GM19372 (cell line): ENCODE measurements around the gene HCN1.
"Not testable (repeated sequence)": the region's sequence is repeated elsewhere in the genome, so short reads cannot be mapped to it uniquely, and the experiment has no call there.

Experiments used
- ATAC-seq: cut with Tn5 transposase; IDR thresholded peaks from one replicate; pipeline ENCODE4 v1.9.1; 2021; ENCODE audit warnings: mild to moderate bottlenecking, low read depth, moderate library complexity; ENCODE audit not compliant: unreplicated experiment

HCN1 gene

GRCh38 chr5:45335346-45335745 is 360.8 kb downstream of the HCN1 start:
- ATAC-seq: no peak

GRCh38 chr5:45334939-45335338 is 361.2 kb downstream of the HCN1 start:
- ATAC-seq: no peak

GRCh38 chr5:45312627-45313026 is 383.6 kb downstream of the HCN1 start:
- not testable (repeated sequence) for ATAC-seq

- ATAC-seq: no peak
Measured at GRCh38 chr5:45295231-45295630, 400.9 kb downstream of the HCN1 start.

GRCh38 chr5:45288746-45289145 is 407.4 kb downstream of the HCN1 start:
- ATAC-seq: no peak

DNA sequence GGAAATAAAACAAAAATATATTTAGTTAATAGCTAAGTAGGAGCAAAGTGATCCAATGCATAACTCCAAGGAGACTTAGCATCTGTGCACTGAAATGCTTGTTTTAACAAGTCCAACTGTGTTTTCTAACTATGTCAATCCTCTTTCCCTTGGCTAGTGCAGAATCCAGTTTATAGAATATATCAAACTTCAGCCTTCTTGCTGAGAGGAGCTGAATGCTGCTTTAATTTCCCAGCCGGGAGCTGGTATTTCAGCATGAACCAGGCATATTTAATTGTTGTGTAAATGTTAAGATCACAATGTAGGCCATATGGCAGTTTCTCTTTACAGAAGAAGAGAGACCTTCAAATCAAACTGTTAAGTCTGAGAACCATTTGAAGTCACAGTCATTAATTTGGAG is 411.7 kb downstream of the HCN1 start:
- ATAC-seq: no peak

DNA sequence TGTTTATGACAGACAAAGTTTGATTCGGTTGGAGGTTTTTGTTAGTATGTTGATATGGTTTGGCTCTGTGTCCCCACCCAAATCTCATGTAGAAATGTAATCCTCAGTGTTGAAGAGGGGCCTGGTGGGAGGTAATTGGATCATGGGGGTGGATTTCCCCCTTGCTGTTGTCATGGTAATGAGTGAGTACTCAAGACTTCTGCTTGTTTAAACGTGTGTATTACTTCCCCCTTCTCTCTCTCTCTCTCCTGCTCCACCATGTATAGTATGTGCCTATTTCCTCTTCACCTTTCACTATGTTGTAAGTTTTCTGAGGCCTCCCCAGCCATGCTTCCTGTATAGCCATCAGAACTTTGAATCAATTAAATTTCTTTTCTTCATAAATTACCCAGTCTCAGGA is 415.1 kb downstream of the HCN1 start:
- ATAC-seq: no peak

GRCh38 chr5:45279109-45279508 is 417.1 kb downstream of the HCN1 start:
- ATAC-seq: no peak

DNA sequence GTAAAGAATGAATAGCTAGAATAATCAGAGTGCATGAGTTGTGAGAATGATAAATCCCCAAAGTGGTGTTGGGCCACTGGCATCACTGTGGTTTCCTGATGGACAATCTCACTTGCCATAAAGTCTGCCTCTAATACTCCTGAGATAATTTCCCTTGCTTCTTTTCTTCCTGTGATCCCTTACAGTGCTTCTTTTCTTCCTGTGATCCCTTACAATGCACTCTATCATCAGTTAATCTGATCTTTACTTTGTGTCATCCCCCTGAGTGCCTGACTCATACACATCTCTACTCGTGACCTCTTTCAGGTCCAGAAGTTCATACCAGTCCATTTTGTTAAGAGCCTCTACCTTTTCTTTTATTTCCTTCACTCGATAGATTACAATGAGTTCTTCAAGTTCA is 418.3 kb downstream of the HCN1 start:
- ATAC-seq: no peak

DNA sequence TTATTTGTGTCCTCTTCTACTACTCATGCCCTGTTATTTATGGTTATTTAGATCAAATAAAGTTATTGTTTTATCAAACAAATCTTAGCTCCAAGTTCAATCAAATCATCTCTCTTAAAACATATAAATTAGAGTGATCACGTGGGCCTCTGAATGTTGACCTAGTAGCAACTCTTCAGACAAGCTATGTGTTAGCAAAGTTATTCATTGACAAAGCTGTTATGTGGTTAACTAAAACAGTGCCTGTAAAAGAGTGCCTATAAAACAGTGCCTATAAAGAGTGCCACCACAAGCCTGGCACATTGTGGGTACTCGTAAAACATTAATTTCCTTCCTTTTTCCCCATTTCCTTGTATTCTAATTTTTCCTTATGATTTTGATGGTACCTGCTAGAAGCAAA is 421.9 kb downstream of the HCN1 start:
- ATAC-seq: no peak

DNA sequence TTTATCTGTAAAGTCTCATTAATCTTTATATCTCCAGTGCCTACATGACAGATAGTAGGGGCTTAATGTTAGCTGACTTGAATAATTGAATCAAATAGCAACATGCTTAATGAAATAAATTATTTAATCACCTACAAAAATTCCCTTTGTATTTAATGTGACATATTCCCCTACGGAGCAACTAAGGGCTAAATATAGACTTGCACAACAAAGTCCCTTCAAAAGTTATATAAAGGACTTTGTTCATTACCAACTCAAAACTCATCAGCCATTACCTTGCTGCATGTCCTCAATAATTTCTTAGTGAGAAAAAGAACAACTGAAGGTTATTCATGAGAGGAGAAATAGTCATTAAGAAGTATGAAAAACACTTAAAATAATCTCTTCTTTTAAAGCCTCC is 424.6 kb downstream of the HCN1 start:
- no peak for ATAC-seq

GRCh38 chr5:45264447-45264846 is 431.7 kb downstream of the HCN1 start:
- no peak for ATAC-seq

DNA sequence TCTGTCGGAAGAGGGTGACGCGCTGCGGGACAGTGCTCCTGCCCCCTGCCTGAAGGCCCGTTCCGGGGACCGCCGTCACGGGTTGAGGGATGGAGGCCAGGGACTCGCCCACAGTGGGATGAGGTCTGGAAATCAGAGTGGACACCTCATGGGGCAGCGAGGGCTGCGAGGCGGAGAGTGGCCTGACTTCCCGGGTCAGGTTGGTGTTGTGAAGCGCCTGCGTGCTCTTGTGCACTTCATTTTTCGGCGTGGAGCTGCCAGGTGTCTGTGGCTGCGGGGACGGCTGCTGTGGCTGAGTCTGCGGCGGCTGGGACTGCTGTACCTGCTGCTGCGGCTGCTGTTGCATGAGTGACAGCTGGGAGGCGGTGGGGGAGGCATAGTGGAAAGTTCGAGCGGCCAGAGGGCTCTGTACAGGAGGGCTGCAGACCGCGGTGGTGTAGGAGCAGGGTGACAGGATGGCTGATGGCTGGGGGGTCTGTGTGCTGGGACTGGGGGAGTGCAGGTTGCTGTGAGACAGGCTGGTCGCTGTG is 434.1 kb downstream of the HCN1 start:
- no peak for ATAC-seq

GRCh38 chr5:45261125-45261524 is 435.1 kb downstream of the HCN1 start:
- no peak for ATAC-seq

GRCh38 chr5:45260292-45260691 is 435.9 kb downstream of the HCN1 start:
- ATAC-seq: no peak

DNA sequence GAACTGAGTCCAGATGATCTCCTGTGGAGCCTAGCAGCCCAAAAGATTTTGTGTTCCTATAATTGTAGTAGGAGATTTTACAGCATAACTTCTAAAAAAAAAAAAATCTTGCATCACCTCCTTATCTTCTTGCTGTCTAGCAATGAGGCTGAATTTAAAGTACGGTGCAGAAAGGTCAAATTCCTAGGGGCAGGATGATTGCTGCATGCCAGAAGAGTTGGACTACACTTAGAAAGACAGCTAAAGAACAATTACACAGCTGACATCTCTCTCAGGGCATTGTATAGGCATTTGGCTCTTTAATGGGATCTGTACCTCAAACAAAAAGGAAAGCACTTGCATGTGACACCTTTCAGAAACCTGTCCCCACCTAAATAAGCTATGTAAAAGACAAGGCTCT is 443.2 kb downstream of the HCN1 start:
- no peak for ATAC-seq

DNA sequence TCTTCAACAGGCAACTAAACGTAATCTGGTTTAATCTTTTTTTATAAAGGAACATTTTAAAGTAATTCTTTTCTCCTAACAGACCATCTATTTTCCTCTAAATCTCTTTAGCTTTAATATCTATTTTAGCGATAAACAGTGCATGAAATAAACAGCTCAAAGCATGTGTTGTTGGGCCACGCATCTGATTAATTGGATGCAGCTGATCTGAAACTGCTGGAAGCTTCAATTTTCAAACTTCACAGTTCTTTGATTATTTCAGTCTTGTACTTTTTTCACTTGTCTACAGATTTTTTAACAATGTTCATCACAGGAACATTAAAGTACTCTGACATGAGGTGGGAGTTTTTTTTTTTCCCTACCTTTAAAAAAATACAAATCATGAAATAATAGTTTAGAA is 443.6 kb downstream of the HCN1 start:
- no peak for ATAC-seq

DNA sequence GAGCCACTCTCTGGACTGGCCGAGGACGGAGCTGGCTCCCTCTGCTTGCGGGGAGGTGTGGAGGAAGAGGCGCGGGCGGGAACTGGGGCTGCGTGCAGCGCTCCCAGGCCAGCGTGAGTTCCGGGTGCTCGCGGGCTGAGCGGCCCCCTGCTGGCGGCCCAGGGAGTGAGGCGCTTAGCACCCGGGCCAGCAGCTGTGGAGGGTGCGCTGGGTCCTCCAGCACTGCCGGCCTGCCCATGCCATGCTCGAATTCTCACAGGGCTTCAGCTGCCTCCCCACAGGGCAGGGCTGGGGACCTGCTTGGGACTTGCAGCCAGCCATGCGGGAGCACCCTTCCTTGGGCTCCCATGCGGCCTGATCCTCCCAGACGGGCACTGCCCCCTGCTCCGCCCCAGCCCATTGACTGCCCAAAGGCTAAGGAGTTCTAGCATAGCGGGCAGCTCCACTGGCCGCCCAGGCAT is 470.6 kb downstream of the HCN1 start:
- no peak for ATAC-seq

DNA sequence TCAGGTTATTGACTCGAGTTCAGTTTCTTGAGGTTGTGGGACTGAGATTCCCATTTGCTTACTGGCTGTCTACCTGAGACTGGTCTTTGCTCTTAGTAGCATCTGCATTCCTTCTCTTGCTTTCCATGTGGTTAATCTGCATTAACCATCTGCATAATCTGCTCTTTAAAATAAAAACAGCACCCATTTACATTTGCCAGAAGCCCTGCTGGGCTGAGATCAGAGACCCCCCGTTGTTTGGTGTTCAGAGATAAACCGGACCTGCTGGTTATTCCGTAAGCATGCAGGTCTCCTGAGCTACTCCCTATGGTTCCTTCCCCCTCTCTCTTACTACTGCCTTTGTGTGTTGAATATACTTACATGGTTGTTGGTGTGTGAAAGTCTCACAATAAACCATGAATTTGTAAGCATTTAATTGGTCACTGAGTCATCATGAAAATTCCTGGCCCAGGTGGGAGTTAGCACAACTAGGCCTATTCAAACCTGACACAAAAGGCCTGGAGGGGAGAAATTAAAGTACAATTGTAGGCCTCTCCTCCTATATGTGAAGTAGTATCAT is 490.7 kb downstream of the HCN1 start:
- no peak for ATAC-seq
